HepG2 (cell line): Measurements from ENCODE around the gene CYSLTR2. TPM values are rescaled to one million over a fixed set of nuclear protein-coding genes. Genes with fewer than 3 reads are reported as not detected.

Experiments
- ATAC-seq: fragments of 200-7000 bp; cut with Tn5 transposase; 3 replicates; pipeline ENCODE4 v1.9.1; 2020; ENCODE audit warnings: mild to moderate bottlenecking, moderate library complexity
- BruUV-seq: library from RNA; stranded (reverse); fragments of 400-500 nt; replicated peaks from 2 replicates; lab custom pipeline; 2021; lab: Mats Ljungman, UMichigan
- CTCF ChIA-PET: fragments of 300-600 bp; formaldehyde crosslinking; extraction: SDS; loops from one replicate; lab custom pipeline; 2021; ENCODE audit warnings: low total read pairs, inconsistent platforms, low intra/inter-chr PET ratio; lab: Yijun Ruan, JAX
- POLR2A ChIA-PET: fragments of 350-600 bp; sonication (Branson Sonifier 250); formaldehyde crosslinking; loops from one replicate; lab custom pipeline; 2020; ENCODE audit warnings: antibody characterized with exemption, inconsistent platforms; lab: Yijun Ruan, JAX
- DNase-seq: peaks from one replicate; pipeline ENCODE4 v3.0.0-alpha.2; 2015; ENCODE audit warnings: low spot score
- FAIRE-seq: peaks from 3 replicates; lab custom pipeline; 2011; peaks lifted over from hg19 to GRCh38; lab: Jason Lieb, UNC
- H2AFZ ChIP-seq: one replicate; pipeline ENCODE4 v1.6.1; 2011; ENCODE audit warnings: low read length, inconsistent platforms
- H3K27ac ChIP-seq: fragments of 300-600 bp; 3 replicates; pipeline ENCODE4 v1.8.0; 2011; ENCODE audit warnings: mixed run types, mild to moderate bottlenecking, mixed read lengths, low read length, inconsistent platforms; ENCODE audit not compliant: insufficient read depth; ENCODE audit errors: extremely low read length
- H3K27me3 ChIP-seq, 2 experiments: fragments of 200-600 bp in 1 of 2; 2 replicates in 1 of 2; 3 replicates in 1 of 2; pipeline versions ENCODE4 v1.6.0 to v1.8.0; 2011; ENCODE audit warnings: low read length in 2 of 2, mild to moderate bottlenecking in 2 of 2, moderate library complexity in 2 of 2, inconsistent platforms in 1 of 2; ENCODE audit not compliant: insufficient read depth in 2 of 2, control insufficient read depth in 1 of 2
- H3K36me3 ChIP-seq, 2 experiments: fragments of 200-600 bp in 1 of 2; replicated peaks in 1 of 2; 2 replicates in 1 of 2; 3 replicates in 1 of 2; pipeline versions ENCODE4 v1.5.1 to v1.8.0; 2011; ENCODE audit warnings: low read length in 2 of 2, inconsistent platforms in 1 of 2; ENCODE audit not compliant: insufficient read depth in 2 of 2, control insufficient read depth in 1 of 2
- H3K4me1 ChIP-seq: 2 replicates; pipeline ENCODE4 v1.5.1; 2012; ENCODE audit warnings: low read length, inconsistent platforms; ENCODE audit not compliant: insufficient read depth
- H3K4me2 ChIP-seq: 2 replicates; pipeline ENCODE4 v1.6.0; 2011; ENCODE audit warnings: low read depth, low read length, inconsistent platforms
- H3K4me3 ChIP-seq, 3 experiments: fragments of 200-600 bp in 1 of 3; sonication (generic), shearing (Covaris generic) in 1 of 3; replicated peaks in 1 of 3; 2 replicates each; pipeline ENCODE4 v1.5.1; 2011 to 2016; ENCODE audit warnings: low read length in 3 of 3, inconsistent platforms in 2 of 3, low read depth in 2 of 3, mild to moderate bottlenecking in 2 of 3, control low read depth in 1 of 3, mixed read lengths in 1 of 3; ENCODE audit not compliant: insufficient read depth in 1 of 3
- H3K79me2 ChIP-seq: one replicate; pipeline ENCODE4 v1.6.1; 2011; ENCODE audit warnings: low read length, inconsistent platforms; ENCODE audit not compliant: insufficient read depth
- H3K9ac ChIP-seq: 2 replicates; pipeline ENCODE4 v1.6.0; 2011; ENCODE audit warnings: mild to moderate bottlenecking, low read depth, low read length, inconsistent platforms; ENCODE audit not compliant: insufficient read depth
- H3K9me3 ChIP-seq: 2 replicates; pipeline ENCODE4 v1.5.1; 2012; ENCODE audit warnings: mild to moderate bottlenecking, low read length
- H4K20me1 ChIP-seq: 2 replicates; pipeline ENCODE4 v1.6.0; 2011; ENCODE audit warnings: inconsistent platforms, mild to moderate bottlenecking, low read length, moderate library complexity; ENCODE audit not compliant: insufficient read depth
- ARNTL ChIP-seq: sonication (generic); formaldehyde crosslinking; IDR thresholded peaks from 2 replicates; pipeline ENCODE4 v1.4.0; 2020; ENCODE audit warnings: mild to moderate bottlenecking, missing genetic modification reagents
- CEBPB ChIP-seq: IDR thresholded peaks from 2 replicates; pipeline ENCODE4 v1.6.1; 2011; ENCODE audit warnings: low read depth, low read length, improper control_type of control experiment, borderline replicate concordance
- EEA1 ChIP-seq: sonication (generic); formaldehyde crosslinking; IDR thresholded peaks from 2 replicates; pipeline ENCODE4 v1.5.1; 2020; ENCODE audit warnings: mild to moderate bottlenecking, missing genetic modification reagents, borderline replicate concordance
- GFI1 ChIP-seq: sonication (generic); formaldehyde crosslinking; IDR thresholded peaks from 2 replicates; pipeline ENCODE4 v1.5.0; 2020; ENCODE audit warnings: missing genetic modification reagents, mild to moderate bottlenecking, borderline replicate concordance
- HIVEP1 ChIP-seq: sonication (generic); formaldehyde crosslinking; IDR thresholded peaks from 2 replicates; pipeline ENCODE4 v1.4.0; 2020; ENCODE audit warnings: mild to moderate bottlenecking, missing genetic modification reagents
- HNF4A ChIP-seq: sonication (generic); formaldehyde crosslinking; IDR thresholded peaks from 2 replicates; pipeline ENCODE4 v1.4.0; 2020; ENCODE audit warnings: missing genetic modification reagents
- MTF2 ChIP-seq: sonication (generic); formaldehyde crosslinking; IDR thresholded peaks from 2 replicates; pipeline ENCODE4 v1.5.0; 2020; ENCODE audit warnings: missing genetic modification reagents, borderline replicate concordance
- RORA ChIP-seq: sonication (generic); formaldehyde crosslinking; IDR thresholded peaks from 2 replicates; pipeline ENCODE4 v1.5.0; 2020; ENCODE audit warnings: mild to moderate bottlenecking, missing genetic modification reagents, moderate library complexity
- SMARCE1 ChIP-seq: fragments of 450-650 bp; IDR thresholded peaks from 2 replicates; pipeline ENCODE4 v1.6.1; 2017; ENCODE audit warnings: borderline replicate concordance
- SNAPC2 ChIP-seq: sonication (generic); formaldehyde crosslinking; IDR thresholded peaks from 2 replicates; pipeline ENCODE4 v1.8.1; 2022; ENCODE audit warnings: mild to moderate bottlenecking, missing genetic modification reagents
- ZNF17 ChIP-seq: sonication (generic); formaldehyde crosslinking; IDR thresholded peaks from 2 replicates; pipeline ENCODE4 v1.5.0; 2020; ENCODE audit warnings: mild to moderate bottlenecking, missing genetic modification reagents
- ZNF30 ChIP-seq: sonication (generic); formaldehyde crosslinking; IDR thresholded peaks from 2 replicates; pipeline ENCODE4 v1.5.0; 2020; ENCODE audit warnings: mild to moderate bottlenecking, missing genetic modification reagents
- ZNF451 ChIP-seq: sonication (generic); formaldehyde crosslinking; IDR thresholded peaks from 2 replicates; pipeline ENCODE4 v1.5.0; 2020; ENCODE audit warnings: mild to moderate bottlenecking, missing genetic modification reagents
- ZNF501 ChIP-seq: sonication (generic); formaldehyde crosslinking; IDR thresholded peaks from 2 replicates; pipeline ENCODE4 v1.5.1; 2020; ENCODE audit warnings: mild to moderate bottlenecking, moderate library complexity, missing genetic modification reagents
- ZNF576 ChIP-seq: sonication (generic); formaldehyde crosslinking; IDR thresholded peaks from 2 replicates; pipeline ENCODE4 v1.4.0; 2020; ENCODE audit warnings: mild to moderate bottlenecking, missing genetic modification reagents
- ZNF619 ChIP-seq: sonication (generic); formaldehyde crosslinking; IDR thresholded peaks from 2 replicates; pipeline ENCODE4 v1.4.0; 2020; ENCODE audit warnings: mild to moderate bottlenecking, missing genetic modification reagents
- ZNF629 ChIP-seq: sonication (generic); formaldehyde crosslinking; conservative IDR thresholded peaks from 2 replicates; pipeline ENCODE4 v1.5.0; 2020; ENCODE audit warnings: missing genetic modification reagents
- ZNF691 ChIP-seq: sonication (generic); formaldehyde crosslinking; IDR thresholded peaks from 2 replicates; pipeline ENCODE4 v1.4.0; 2020; ENCODE audit warnings: missing genetic modification reagents, low read depth, mild to moderate bottlenecking, borderline replicate concordance
- WGBS: methylation state at CpG from one replicate; pipeline ENCODE4 v1.1.6; 2017; ENCODE audit warnings: low lambda C conversion rate; 5-methylcytosine and 5-hydroxymethylcytosine counted together
- in situ Hi-C: cut with HindIII; loops from 2 replicates; pipeline ENCODE4 v1.10.0; 2017; ENCODE audit warnings: low pct_unique_long_range_greater_than_20kb; ENCODE audit not compliant: extremely low pct_ligation_motif_present
- intact Hi-C: fragments of 100-400 bp; cut with micrococcal nuclease; formaldehyde crosslinking; loops from one replicate; pipeline ENCODE4 v1.10.0; 2022; ENCODE audit not compliant: unreplicated experiment
- polyA plus RNA-seq, 8 experiments: library from polyadenylated mRNA; depleted of rRNA in 3 of 8; stranded (reverse) in 7 of 8; unstranded in 1 of 8; fragments of >200 nt; fragmentation: Illumina TruSeq in 4 of 8; extraction: Trizol in 4 of 8; gene quantifications; 2 replicates each; pipeline versions ENCODE4 v1.2.1 to v1.2.3, GENCODE V29; 2011 to 2016; ENCODE audit warnings: low read depth in 4 of 8, missing spikeins in 1 of 8, mixed read lengths in 1 of 8; ENCODE audit not compliant: insufficient read depth in 1 of 8
- total RNA-seq, 5 experiments: library from RNA; depleted of rRNA; stranded (reverse); fragments of >200 nt; fragmentation: Illumina TruSeq; extraction: Trizol; gene quantifications; 2 replicates each; pipeline ENCODE4 v1.2.3, GENCODE V29; 2016; ENCODE audit warnings: low read depth in 1 of 5
- TF ChIP-seq, protein P1 (sequence below): sonication (generic); formaldehyde crosslinking; IDR thresholded peaks from 2 replicates; pipeline ENCODE4 v1.8.0; 2022; ENCODE audit warnings: mild to moderate bottlenecking, missing genetic modification reagents; ENCODE audit not compliant: insufficient replicate concordance

CYSLTR2 gene
- total and polyA plus RNA-seq, 2 of the 13 experiments (the other 11 are each of a cell fraction or from before 2014, with no cell fraction given), result not detected

DNA sequence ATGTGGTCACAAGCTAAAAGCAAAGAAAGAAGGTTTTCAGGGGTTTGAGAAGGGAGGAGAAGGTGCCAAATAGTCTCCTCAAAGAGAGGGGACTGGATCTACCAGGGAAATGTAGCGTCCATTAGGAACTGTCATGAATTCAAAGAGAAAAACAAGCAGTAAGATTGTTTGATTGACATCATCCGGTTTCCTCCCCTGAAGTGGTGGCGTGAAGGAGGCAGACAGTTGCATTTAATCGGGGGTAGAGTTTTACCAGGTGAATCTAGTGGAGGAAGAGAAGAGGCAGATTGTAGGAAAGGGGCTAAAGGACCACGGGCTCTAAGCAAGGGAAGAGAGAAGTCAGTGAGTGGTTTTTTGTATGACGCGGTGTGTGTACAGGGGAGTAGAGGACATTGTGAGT is 13.0 kb upstream of the CYSLTR2 start:
- DNase-seq (no peak), FAIRE-seq (no peak), ATAC-seq (no peak)
- H3K4me2 ChIP-seq, result no peak overlapping the region
- BruUV-seq, result no TSS peak
- H3K36me3 ChIP-seq, result no peaks in the 10 kb centered on the region
- peaks cover 8% of the 10 kb centered on the region; the same call in 1 of the 2 replicates for H3K9me3 ChIP-seq
- H4K20me1 ChIP-seq, result no peaks in the 10 kb centered on the region
- CTCF ChIA-PET, result no interaction called here
- intact Hi-C loops, result no loop called here
- no peaks in the 10 kb centered on the region for H3K79me2 ChIP-seq
- no peak for TF ChIP-seq RORA
- TF ChIP-seq ZNF17 (CRISPR knock-in tag), result no peak
- TF ChIP-seq ZNF629 (CRISPR knock-in tag), result no peak
- TF ChIP-seq EEA1 (CRISPR knock-in tag), result no peak
- TF ChIP-seq HIVEP1 (CRISPR knock-in tag), result no peak
- no peak for TF ChIP-seq ZNF501
- TF ChIP-seq ZNF576 (CRISPR knock-in tag), result no peak
- no peak for TF ChIP-seq SNAPC2 (CRISPR knock-in tag)
- TF ChIP-seq HNF4A (CRISPR knock-in tag), result no peak
- no peak for TF ChIP-seq ARNTL (CRISPR knock-in tag)
- no peak for TF ChIP-seq ZNF30 (CRISPR knock-in tag)
- TF ChIP-seq SMARCE1, result no peak
- no peak for TF ChIP-seq MTF2 (CRISPR knock-in tag)
- no peak for TF ChIP-seq CEBPB
- TF ChIP-seq GFI1, result no peak
- TF ChIP-seq ZNF691 (CRISPR knock-in tag), result no peak
- TF ChIP-seq, protein P1, sequence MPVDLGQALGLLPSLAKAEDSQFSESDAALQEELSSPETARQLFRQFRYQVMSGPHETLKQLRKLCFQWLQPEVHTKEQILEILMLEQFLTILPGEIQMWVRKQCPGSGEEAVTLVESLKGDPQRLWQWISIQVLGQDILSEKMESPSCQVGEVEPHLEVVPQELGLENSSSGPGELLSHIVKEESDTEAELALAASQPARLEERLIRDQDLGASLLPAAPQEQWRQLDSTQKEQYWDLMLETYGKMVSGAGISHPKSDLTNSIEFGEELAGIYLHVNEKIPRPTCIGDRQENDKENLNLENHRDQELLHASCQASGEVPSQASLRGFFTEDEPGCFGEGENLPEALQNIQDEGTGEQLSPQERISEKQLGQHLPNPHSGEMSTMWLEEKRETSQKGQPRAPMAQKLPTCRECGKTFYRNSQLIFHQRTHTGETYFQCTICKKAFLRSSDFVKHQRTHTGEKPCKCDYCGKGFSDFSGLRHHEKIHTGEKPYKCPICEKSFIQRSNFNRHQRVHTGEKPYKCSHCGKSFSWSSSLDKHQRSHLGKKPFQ (CRISPR knock-in tag), result no peak
- TF ChIP-seq ZNF619 (CRISPR knock-in tag), result no peak
- TF ChIP-seq ZNF451 (CRISPR knock-in tag), result no peak
- TF ChIP-seq, all 625 proteins: peak for 0
- Histone ChIP-seq H3K9ac (no peak overlapping the region), H3K4me3 (no peak overlapping the region), H3K27ac (no peak overlapping the region), H3K4me1 (no peaks in the 10 kb centered on the region), H2AFZ (no peak overlapping the region), H3K27me3 (peaks cover 0 to 15% of the 10 kb centered on the region in 2 experiments; a peak in 1 of 5 replicates)
- in situ Hi-C loops, result no loop called here
- WGBS, result 50% methylated on average over 7 of the region's 7 CpGs
- POLR2A ChIA-PET, result no interaction called here
